GM21723 (cell line): ENCODE measurements around the gene PCTP.

ENCODE experiments used
- ATAC-seq: cut with Tn5 transposase; IDR thresholded peaks from one replicate; pipeline ENCODE4 v1.9.1; 2021; ENCODE audit warnings: mild to moderate bottlenecking, moderate library complexity; ENCODE audit not compliant: unreplicated experiment

Gene PCTP

DNA sequence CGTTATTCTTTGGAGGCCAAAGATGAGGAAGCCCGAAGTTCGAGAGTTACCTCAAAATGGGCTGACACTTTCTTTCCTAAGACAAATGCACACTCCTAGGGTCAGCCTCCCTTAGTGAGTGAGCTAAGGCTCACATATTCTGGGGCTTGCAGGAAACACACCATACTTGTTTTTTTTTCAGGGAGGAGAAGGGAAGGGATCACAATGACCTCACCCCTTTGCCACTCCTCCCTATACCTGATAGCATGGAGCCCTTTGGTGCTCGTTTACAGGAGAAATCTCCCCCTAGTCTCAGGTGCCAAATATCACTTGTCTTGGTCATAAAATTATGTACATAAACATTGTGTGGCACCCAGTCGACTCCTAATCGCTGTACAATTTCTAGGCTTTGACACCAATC lies 23.6 kb upstream of the PCTP start:
- ATAC-seq, result no peak

DNA sequence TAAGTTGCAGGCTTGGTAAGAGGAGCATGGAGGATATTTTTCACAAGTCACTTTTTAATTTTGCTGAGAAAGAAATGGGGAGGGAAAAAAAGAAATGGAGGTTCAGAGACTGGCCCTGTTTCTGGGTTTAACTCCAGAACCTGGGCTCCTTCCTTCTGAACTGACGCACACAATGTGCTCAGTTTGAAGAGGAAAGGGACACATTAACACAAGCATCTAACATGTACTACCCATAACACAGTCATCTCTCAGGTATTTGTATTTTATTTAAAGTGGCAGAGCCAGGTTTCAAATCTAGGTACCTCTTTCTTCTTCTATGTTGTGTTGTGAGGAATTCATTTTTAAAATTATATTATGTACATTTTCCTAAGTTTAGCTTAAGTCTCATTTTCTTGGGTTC lies 22.9 kb upstream of the PCTP start:
- ATAC-seq, result no peak

DNA sequence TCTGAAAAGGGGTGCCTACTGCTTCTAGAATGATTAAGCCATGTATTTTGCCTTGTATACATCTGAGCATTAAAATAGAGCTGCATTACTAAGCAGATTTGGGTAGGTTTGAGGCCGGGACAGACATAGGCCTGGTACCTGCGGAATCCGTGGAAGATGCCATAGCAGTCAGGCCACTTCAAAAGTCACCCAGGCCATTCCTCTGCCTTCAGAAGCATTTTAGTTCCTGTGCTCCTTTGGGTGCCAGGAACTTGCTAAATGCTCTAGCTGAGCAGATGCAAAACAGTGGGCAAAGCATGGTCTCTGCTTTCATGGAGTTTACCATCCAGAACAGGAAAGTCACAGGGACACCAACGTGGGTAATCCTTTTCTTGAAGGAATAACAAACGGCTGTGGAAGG lies 22.5 kb upstream of the PCTP start:
- no peak for ATAC-seq

DNA sequence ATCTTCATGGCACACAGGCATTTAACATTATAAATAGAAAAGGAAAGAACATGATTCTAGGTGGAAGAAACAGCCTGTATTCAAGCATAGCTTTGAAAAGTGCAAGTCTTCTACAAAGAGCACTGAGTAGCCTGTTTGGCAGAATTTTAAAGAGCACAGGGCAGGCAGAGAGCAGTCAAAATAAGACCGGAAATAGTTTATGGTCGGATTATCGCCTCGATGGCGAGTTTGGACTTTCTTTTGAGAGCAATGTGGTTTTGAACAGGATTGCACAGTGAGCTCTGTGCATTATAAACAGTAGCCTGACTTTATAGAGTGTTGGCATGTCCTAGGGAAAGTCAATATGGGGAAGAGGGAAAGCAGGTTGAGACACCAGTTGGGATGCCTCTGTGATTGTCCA lies 22.0 kb upstream of the PCTP start:
- ATAC-seq, result no peak

DNA sequence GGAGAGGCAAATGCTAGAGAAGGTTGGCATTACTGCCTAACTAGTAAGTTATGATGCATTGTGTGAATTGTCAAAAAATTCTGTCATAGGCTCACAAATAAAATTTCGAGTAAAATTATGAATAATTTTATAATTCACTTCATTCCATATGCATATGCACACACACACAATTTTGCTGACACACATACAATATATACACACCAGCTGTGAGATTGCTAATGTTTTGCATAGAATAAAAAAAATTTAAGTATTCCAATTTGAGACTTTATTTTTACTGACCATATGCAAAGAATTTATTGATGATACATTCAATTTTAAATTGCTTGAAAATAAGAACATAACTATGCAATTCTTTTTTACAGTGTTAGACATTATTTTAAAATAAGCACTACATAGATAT lies 21.4 kb upstream of the PCTP start:
- no peak for ATAC-seq

DNA sequence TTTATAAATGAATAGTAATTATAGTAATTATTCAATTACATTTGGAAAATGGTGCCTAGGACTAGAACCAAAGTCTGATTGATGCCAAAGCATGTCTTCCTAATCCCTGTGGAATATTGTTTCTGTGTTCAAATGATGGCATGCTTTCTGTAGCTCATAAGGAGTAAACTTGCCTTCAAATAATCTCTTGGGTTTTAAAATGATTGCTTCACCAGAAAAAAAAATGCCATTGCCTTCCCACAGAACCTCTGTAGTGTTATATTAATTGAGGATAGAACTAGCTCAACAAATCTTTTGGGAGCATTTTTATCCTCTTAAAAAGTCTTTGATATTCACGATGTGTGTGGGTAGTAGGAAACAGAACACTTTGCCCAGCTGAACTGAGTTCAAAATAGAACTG lies 20.5 kb upstream of the PCTP start:
- no peak for ATAC-seq

DNA sequence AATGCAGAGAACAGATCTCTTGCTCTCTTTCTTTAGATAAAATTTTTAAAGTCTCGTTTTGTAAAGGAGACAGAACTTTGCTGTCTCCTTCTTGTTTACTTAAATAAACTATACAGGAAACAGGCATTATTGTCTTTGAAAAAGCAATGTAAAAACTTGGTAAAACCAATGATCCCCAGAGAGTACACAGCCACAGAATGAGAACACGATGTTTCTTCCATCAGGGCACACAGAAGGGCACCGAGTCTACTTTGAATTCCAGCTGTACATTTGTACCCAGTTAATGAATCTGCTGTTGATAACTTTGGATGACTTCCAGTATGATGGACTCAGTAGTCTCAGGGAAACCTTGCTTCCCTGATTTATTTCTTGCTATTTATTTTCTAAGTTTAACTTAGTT lies 20.0 kb upstream of the PCTP start:
- ATAC-seq, result no peak

DNA sequence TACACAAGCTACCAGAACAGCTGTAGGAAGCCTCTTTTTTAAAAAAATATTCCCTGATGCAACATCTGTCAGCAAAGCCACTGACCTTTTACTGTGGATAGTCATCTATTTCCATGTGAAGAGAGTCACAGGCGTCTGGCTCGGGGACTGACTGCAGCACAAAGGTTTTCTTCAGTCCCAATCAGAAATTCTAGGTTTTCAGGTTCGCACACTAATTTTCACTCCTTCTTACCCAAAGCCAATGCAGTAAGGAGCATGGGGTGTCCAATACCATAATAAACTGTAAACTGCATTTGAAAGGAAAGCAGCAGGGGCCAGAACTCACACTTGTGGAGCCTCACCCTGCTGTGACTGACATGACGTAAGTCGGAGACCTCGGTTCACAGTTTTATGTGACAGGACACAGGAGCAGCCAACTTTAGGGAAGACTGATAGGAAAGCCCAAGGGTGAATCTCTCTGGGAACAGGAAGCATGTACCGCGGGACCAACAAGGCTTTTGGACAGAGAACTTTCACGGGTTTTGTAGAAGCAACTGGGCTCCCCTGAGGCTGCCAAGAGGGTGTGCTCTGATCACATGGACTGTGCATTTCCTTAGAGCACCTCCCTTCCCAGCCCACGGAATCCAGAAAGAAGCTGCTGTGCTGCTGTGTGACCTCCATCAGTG lies 19.1 kb upstream of the PCTP start:
- ATAC-seq, result no peak

DNA sequence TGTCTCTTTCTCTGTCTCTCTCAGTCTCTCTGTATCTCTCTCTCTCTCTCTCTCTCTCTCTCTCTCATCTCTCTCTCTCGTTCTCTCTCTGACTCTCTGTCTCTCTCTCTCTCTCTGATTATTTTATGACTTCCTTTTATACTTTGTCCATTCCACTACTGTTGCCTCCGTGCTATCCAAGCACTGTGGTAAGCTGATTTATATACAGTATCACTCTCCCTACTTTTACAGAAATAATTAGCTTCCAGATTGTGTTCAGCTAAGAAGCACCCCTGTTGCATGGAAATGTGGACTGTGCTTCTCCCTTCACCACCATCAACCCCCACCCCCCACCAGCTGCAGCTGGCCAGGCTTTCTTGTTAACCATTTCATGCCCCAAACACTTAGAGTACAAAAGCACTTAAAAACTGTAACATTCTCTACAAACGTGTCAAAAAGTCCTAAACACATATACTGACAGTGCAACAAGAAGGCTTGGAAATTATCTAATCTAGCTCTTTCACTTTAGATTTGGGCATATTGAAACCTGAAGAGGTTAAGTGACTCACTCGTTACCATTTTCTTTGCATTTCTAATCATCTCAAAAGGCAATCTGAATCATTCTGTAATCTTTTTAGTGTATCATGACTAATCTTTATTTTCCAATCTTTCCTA lies 16.6 kb upstream of the PCTP start:
- ATAC-seq, result peak; percentile 74

DNA sequence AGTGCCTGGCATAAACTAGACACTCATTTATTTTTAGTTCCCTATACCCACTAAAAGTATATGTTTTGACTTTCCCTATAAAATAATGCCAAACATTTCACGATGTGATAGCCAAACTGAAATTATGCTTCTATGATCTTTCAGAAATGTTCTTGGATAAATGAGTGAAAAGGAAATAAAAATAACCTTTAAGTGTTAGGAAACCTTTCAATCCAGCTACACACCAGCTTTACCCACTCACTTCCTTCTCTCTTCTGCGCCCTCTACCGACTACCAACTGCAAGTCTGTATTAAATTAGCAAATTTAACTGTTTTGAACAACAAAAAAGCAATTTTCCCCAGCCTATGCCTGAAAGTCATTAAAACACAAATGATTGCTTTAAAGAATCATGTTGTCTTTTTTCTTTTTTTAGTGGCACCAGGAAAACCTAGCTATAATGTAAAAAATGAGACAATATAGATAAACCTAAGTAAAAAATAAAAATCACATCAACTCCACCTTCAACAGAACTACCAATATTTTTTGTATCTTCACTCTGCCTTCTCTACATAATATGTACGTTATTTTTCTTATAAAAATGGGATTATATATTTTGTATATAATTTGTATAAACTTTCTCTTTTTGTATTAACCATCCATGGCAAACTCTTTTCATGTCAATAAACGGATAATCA lies 15.0 kb upstream of the PCTP start:
- no peak for ATAC-seq

DNA sequence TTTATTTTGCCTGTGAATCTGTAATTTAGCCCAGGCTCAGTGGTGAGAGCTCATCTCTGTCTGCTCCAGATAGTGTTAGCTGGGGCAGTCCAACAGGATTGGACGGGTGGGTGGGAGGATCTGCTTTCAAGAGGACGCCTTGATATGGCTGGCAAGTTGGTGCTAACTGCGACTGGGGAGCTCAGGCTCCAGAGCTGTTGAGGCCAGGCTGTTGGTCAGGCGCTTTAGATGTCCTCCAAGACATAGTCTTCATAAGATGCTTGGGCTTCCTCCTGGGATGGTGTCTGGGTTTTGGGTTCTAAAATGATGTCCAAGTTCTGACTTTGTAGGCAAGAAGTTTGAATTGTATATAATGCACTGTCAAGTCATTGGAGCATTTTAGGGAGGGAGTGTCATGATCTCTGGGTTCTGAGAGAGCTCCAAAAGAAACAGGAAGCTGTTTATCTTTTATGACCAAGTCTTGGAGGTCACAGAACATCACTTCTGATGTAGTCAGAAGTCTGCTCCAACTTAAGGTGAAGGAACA lies 12.8 kb upstream of the PCTP start:
- ATAC-seq, result no peak

DNA sequence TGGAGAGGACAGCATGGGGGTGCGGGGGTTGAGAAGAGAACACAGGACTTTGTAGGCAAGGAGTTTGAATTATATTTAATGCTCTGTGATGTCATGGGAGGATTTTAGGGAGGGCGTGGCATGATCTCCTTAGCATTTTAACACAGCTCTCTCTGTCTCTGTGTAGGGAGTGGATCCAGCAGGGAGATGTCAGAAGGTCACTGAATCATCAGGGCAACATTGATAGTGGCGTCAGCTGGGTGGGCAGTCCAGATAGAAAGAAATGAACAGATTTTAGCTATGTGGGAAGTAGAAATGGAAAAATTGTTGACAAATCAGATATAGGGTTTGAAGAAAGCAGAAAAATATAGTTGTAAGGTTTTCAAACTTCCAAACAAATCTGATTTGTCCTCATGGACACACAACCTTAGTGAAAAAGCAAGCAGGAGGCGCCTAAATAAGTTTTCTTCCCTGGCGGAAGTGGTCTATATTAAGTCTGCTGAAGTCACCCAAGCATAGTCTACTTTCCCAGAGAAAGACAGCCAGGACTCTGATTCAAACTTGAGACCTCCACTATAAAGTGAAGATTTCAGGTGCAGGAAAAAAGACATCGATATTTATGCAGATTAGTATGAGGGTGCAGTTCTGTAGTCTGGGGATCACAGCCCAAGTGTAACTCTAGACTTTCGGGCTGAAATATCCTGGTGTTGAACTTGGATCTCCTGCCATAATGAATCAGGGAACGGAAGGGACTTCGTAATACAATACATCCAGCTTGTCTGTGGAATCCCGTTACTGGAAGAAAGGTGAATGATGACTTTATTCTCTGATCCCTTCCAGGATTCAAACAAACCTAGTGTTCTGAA lies 10.1 kb upstream of the PCTP start:
- no peak for ATAC-seq

DNA sequence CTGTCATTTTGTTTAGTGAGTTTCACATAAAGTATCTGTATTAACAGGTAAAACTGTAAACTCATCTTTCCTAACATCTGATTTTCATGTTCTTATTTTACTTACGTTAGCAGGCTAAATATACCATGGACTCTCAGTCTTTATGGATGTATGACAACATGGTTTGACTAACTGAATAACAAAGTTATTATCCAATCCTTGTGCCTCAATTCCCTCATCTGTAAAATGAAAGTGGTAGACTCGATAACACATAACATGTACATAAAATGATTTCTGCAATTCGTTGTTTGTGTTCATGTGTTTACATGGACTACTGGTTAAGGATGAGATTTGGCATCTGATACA lies 9.5 kb upstream of the PCTP start:
- no peak for ATAC-seq

DNA sequence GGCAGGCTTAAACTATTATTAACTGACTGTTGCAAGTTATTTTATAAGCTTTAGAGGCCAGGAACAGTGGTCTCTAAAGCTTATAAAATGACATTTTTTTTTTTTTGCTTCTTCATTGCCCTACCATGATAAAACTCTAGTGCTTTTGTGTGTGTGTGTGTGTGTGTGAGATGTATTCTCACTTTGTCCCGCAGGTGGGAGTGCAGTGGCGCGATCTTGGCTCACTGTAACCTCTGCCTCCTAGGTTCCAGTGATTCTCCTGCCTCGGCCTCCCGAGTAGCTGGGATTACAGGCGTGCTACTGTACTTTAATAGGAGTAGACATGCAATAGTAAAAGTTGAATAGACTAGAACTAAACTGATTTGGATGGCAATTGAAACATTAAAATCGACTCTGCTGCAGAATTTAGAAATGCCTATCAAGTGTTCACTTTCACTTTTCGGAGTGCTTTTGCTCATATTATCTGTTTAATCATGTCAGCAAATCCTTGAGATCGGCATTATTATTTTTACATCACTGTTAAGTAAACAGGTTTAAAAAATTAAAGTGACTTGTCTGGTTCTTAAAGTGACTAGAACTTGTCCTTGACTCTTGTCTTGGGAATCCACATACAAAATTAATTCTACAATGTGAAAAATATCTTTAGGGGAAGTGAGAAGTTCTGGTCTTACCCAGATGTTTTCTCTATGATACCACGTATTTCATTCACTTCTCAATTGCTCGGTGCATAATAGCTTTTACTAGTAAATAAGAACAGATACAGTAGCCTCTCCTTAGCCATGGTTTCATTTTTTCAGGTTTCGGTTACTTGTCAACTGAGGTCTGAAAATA lies 8.4 kb upstream of the PCTP start:
- peak; percentile 94 for ATAC-seq

DNA sequence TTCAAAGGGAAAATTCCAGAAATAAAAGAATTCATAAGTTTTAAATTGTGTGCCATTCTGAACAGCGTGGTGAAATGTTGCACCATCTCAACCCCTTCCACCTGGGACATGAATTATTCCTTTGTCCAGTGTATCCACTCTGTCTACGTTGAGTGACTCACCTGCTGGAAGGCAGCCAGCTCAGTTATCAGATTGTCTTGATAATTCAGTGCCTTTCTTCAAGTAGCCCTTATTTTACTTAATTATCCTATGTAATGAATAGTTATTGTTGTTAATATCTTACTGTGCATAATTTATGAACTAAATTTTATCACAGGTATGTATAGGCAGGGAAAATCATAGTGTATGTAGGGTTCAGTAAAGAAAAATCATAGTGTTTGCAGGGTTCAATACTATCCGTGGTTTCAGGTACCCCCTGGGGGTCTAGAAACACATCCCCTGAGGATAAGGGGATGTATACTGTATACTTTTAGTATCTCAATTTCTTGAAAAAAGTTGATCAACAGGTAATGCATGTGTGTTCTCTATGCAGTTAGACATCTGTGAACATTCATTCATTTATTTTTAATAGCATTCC lies 7.7 kb upstream of the PCTP start:
- ATAC-seq, result peak; percentile 36

DNA sequence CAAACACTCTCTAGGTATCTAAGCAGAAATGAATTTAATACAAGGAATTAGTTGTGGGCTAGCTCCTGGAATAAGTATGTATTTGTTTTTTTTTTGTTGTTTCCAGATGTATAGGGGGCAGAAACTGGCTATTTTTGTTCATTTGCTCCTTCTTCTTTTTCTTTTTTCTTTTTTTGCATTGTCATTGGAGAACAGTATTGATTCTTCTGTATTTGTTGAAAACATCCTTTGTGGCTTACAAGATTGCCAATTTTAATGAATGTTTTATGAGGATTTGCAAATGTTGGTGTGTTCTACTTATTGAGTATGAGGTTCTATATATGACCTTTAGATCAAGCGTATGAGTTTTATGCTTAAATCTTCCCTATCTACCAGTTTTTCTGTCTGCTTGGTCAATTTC lies 5.6 kb upstream of the PCTP start:
- ATAC-seq, result no peak

DNA sequence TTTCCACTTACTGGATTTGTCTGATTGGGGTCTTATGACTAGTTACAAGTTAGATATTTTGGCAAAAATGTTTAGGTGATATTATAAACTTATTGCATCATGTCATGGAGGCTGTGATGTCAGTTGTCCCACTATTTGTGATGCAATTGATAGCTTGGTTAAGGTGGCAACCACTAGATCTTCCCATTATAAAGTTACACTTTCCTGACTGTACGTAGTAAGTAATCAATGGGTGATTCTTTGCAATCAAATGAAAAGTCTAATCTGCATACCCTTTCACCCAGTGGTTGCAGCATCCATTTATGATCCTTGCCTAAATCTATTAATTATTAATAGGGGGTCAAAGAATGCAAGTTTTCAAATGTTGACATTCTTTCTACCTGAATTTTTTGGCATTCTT lies 4.4 kb upstream of the PCTP start:
- ATAC-seq, result no peak

DNA sequence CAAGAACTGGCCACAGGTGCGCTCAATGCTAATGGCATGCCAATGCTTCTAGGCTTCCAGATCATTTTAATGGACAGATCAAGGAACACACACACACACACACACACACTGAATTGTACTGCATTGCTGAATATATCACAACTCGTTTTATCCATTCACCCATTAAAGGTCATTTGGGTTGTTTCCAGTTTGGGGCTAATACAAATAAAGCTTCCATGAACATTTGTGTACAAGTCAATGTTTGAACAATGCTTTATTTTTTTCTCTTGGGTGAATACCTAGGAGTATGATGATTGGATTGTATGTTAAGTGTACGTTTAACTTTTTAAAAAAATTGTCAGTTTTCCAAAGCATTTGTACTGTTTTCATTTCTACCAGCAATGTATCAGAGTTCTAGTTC lies 3.6 kb upstream of the PCTP start:
- no peak for ATAC-seq

DNA sequence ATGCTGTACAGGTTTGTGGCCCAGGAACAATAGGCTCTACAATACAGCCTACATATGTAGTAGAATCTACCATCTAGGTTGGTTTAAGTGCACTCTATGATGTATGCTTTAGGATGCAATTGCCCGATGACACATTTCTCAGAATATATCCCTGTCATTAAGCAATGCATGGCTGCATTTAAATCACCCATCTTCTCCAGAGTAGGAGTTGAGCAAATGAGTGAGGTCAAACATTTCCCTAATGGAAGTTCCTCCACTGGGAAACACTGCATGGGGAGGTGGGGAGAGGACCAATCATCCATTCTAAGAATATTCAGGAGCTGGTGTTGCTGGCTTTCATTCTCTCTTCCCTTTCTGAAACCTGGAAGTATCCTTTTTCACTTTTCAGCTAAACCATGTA lies 2.0 kb upstream of the PCTP start:
- ATAC-seq, result no peak

DNA sequence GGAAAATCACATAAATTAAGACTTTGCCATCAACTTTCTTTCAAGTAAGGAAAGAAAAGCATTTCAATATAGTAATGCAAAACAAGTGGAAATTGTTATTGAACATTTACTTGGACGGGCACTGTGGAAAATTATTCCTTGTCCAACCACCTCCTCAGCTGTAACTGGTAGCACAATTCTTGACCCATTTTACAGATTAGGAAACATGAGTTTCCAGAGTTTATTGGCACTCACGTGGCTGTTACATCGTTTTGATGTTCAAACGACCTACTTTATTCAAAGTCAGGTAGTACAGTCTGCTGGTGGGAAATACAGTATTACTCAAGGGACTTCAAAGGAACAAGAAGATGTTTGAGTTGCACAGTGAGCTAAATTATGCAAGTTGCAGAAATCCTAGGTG lies 866 bp upstream of the PCTP start:
- ATAC-seq, result no peak
